Smooth muscle cell of the brain vasculature (primary cell): ENCODE measurements around the gene UST.
"Not testable (repeated sequence)": the region's sequence is repeated elsewhere in the genome, so short reads cannot be mapped to it uniquely, and the experiment has no call there.

ENCODE experiments used
- DNase-seq: peaks from one replicate; pipeline ENCODE4 v3.0.0-alpha.2; 2012; ENCODE audit warnings: low read depth, low spot score

UST gene

DNA sequence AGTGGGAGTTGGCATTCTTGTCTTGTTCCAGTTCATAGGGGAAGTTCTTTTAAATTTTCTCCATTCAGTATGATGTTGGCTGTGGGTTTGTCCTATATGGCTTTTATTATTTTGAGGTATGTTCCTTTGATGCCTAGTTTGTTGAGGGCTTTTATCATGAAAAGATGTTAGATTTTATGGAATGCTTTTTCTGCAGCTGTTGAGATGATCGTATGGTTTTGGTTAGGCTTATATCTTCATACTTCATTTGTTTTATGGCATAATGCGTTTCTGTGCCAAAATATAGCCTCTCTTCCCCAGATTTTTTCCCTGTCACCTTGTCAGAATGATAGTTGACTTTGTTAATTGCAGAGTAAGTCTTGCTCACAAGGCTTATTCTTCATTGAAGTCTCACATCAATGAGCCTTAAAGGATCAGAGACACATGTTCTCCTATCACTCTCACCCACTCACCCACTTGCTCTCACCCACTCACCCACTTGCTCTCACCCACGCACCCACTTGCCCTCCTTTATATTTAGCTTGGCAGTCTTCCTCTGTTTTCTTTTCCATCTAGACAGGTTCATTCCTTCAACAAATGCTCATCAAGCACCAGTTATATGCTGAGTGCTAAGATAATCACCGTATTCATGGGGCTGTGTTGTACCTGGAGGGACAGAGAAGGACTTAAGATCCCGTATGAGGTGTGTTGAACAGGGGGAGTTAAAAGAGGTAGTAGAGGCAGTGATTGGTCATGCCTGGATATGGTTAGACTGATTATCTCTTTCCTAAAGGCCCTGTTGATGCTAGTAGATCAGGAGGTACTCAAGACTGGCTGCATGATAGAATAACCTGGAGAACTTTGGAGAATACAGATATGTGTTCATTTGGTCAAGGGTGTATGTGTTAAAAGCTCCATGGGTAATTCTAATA lies 19.3 kb downstream of the UST start:
- DNase-seq: no peak

DNA sequence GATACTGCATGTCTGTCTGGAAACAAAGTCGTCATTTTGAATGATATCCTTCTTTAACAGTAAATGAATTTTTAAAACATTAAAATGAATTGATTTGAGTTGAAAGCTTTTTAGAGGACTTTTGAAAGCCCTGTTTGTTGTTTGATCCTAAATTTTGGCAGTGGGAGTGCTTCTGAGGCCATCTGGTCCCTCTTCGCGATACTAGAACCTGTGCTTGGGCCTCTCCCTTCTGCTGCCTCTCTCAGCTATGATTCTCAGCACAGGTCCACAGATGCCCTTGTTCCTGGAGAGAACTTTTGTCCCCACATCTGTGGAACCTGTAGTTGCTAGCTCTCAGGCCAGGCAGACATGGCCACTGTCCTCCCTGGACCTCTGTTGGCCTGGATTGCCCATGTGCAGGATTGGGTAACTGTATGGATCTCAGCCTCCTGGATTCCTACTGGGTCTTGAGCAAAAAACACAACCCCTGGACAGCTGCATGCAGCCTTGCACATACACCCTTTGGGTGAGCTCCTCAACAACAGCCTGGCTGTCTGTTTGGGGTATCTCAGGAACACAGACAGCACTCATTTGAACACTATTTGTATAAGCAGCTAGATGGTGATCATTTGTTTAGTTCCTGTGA lies 21.9 kb downstream of the UST start:
- no peak for DNase-seq

DNA sequence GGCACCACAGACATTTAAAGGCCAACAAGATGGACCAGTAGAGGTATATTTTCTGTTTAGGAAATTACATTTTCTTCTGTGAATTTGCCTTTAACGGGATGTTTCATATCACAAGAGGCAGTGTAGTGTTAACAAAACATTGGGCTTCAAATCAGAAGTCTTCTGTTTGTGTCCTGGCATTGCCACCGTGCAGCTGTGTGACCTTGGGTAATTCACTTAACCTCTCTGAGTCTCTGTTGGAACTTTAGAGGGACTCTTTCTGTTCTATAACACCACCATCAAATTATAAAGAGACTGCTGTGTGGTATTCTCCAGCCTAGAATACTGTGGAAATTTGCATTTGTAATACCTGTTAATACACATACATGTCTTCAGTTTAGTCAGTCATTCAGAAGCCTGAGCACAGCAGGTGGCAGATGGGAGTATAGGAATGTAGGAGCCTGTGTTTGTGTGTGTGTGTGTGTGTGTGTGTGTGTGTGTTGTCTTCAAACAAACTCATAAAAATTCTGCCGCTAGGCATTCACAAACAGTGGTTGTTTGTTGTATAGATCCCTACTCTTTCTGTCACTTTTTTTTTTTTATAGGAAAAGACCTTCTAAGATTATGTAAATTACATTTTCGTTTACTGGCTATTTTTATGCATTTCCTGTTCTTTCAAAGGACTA lies 22.6 kb downstream of the UST start:
- DNase-seq: no peak

DNA sequence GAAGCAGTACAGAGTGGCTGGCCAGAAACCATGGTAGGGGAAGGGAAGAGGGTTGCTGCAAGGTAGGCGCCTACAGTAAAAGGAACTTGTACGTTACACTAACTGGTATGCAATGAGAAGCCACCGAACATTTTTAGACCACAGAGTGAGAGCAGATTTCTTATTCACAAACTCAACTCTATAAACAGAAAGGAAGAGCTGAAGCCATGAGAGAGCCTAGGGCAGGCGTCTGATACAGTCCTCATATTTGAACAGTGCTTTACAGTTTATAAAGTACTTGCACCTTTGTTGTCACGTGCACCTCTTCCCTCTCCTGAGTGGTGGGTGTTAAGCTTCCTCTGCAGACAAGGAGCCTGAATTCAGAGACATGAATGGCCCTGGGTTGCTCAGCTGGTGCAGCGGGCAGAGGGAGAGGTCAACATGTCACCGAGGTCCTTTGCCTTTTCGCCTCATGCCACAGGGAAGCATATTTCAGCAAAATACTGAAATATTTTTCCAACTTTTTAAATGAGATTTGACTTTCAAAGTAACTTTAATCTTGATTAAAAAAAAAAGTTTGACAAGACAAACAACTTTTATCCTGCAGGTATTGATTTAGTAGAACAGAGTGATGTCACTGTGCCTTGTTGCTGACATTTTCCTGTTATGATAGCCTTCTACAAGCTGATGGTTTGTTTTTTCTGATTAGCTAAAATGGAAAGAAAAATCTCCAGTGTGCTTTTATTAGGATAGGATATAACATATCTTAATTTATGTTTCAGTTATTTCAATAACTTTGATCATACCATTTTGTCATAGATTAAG lies 23.8 kb downstream of the UST start:
- DNase-seq: no peak

DNA sequence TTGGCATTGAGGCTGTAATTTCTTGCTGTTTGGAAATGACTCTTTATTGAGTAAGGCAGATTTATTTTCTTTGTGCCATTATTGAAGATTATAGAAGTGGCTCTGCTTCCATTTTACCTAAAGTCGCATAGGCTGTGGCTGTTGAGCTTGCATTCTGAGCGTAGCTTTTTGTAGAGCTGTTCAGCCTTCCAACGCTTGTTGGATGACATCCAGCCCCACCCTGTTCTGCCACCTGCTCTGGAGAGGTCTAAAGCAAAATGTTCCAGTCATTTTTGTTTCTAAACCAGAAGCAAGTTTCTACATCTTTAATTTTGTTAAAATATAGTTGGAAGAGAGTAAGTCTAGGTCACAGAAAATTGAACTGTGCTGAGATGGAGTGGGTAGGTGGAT lies 24.4 kb downstream of the UST start:
- DNase-seq: no peak

DNA sequence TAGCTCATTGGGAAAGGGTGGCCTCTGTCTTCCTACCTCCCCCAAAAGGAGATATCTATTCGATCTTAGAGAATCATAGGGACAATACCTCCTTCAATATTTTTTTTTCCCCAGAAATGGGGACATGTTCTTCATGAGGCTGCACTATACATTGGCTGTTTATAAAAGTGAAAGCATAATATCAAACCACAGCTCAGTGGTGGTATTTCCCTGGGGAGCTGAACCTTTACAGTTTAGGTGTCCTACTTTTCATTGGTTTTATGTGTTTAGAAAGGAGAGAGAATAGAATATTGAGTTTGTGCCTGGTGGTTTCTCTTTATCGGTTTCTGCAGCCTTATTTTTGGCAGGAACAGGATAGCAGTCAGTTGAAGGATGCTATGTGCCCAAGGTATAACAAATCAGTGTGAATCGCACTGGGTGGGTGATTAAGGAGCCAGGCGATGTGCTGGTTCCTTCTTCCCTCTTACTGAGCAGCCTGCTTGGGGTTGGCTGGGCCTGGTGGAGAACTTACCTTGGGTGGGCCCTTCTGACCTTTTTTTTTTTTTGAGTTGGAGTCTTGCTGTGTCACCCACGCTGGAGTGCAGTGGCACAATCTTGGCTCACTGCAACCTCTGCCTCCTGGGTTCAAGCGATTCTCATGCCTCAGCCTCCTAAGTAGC lies 25.2 kb downstream of the UST start:
- no peak for DNase-seq

DNA sequence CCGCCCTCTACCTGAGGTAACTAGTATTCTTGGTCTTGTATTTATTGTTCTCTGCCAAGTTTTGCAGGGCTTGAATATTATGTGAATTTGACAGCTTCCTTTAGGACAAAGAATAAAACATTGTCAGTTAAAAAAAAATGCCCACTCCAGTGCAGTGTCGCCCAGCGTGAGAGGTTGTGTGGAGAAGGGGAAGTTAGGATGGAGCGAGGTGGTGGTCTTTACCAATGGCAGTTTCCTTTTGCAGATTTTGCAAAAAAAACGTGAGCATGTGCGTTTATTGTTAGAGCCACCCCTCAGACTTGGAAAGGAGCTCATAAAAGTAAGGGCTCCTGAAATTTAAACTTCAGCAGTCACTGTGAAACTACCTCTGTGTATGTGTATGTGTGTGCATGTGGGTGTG lies 28.3 kb downstream of the UST start:
- no peak for DNase-seq

DNA sequence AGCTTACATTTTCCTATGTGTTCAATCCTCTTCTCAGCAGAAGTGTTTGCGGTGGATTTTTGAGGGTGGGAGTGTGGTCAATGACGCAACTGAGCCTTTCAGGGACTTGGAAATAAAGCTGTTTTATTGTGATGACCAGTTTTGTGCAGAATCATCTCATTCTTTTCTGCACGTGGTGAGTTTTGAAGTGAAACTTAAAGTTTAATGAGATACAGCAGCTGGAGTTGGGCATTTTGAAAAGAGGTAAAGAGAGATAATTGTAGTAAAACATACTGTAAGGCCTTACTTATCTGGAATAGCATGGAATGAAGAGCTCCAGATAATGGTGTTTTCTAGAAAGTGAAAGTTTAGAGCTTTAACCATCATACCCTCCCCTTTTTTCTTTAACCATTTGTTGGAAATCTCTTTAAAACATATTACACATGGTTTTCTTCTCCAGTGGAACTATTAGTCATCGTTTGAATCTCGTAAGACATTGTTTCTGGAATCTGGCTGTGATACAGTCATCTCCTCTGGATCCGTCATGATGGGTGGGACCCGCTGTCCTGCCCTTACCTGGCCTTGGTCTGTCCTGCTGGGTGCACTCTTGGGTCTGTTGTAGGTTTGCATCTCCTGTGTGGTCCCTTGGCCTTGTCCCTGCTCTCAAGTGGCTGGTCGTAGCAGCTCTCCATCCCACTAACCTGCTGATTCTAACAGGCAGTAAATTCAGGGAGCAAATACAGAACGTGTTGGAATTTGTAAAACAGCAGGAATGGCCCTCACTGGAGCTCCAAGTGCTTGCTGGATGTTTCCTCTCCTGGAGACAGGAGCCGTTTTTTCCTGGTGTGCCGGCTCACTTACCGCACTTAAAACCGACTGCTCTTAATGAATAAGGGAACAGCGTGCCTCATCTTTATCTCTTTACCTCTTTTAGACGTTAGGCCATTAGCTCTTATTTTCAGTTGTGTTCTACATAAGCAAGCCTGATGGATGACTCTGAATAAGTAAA lies 29.8 kb downstream of the UST start:
- no peak for DNase-seq

DNA sequence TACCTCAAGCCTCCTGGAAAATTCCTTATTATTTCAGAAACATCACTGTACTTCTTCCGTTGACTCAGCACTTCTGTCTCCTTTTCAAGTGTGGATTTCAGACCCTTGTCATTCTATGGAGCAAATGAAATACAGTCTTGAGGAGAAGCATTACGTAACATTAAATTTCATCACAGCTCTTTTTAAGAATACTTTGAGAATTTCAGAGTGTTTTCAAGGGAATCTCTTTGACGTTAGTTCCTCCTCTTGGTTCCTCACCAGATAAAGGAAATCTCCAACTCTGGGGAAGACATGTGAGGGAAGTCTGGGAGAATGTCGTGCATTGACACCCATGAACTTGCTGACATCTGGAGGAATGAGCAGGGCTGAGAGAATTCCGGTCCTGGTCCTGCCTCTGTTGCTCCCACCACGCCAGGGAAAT lies 32.3 kb downstream of the UST start:
- DNase-seq: no peak

DNA sequence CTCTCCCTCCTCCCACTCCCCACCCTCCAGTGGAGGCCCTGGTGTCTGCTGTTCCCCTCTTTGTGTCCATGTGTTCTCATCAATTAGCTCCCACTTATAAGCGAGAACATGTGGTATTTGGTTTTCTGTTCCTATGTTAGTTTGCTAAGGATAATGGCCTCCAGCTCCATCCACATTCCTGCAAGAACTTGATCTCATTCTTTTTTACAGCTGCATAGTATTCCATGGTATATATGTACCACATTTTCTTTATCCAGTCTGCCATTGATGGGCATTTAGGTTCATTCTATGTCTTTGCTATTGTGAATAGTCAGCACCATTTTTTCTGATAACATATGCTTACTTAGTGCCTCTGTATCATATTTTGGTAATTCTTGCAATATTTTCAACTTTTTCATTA lies 33.6 kb downstream of the UST start:
- not testable (repeated sequence) for DNase-seq

DNA sequence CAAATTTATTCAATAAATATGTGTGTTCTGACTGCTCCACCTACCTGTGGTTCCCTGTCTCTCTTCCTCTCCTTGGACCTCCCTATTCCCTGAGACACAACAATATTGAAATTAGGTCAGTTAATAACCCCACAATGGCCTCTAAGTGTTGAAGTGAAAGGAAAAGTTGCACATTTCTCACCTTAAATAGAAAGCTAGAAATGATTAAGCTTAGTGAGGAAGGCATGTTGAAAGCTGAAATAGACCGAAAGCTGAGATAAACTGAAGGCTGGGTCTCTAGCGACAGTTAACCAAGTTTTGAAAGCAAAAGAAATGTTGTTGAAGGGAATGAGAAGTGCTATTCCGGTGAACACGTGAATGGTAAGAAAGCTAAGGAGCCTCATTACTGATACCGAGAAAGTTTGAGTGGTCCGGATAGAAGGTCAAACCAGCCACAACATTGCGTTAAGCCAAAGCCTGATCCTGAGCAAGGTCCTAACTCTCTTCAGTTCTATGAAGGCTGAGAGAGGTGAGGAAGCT lies 34.1 kb downstream of the UST start:
- DNase-seq: no peak

DNA sequence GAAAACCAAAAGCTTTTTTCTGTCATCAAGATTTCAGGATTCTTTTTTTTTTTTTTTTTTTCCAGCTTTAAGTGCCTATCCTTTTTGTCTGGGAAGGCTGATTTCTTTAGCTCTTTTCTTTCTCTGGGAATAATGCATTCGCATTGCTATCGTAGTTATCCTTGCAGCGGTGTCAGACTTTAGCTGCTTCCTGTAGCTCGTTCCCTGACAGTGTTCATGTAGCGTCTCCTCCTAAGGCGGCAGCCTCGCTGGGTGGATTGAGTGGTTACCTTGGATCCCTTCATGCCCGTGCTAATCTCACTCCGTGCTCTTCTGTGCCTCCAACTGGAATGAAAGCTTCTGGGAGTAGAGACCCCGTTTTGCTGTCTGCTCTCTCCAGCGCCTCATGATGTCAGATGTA lies 43.1 kb downstream of the UST start:
- no peak for DNase-seq

DNA sequence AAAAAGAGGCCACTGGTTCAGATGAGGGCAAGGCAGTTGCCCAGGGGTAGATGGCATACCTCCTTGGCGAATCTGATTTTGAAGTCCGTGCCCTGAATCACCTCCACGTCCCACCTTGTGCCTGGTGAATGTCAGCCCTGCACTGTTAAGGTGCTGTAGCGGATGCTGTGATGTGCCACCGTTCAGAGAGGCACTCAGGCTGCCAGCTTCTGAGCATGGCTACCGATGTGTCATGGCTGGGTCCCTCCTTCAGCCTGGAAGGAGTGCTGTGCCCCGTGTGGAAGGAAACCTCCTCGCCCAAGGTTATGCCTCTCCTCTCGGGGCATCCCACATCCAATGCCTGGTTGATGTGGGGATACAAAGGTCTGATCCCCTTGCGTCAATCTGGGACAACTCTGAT lies 43.6 kb downstream of the UST start:
- no peak for DNase-seq

DNA sequence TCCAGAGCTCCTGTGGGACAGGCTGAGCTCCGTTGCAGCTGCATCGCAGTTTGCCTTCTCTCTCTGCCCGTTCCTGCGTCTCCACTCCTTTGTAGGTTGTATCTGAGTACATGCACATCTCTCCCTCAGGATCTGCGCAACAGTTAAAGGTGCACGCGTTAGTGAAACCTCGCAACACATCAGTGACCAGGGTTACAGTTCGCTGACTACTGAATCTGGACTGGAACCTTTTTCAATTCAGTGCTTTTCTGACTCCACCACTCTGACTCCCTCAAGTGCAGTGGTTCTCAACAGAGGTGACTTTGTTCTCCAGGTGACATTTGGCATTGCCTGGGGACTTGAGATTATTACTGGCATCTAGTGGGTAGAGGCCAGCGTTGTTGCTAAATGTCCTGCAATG lies 44.0 kb downstream of the UST start:
- DNase-seq: no peak

DNA sequence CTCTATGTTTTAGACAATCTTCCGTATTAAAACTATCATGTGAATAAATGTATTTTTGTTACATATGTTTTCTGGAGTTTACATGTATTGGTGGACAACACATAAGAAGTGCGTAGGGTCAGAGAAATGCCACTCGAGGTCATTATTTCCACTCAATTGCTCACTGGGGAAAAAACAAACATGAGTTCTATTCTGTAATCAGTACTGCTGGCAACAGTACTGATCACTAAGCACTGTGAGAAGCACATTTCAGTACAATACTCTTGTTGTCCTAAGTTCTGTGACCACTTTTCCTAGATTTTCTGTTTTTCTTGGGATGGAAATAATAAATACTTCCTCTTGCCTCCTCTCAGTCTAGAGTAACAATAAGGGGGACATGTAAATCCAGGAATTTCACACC lies 44.5 kb downstream of the UST start:
- DNase-seq: no peak

DNA sequence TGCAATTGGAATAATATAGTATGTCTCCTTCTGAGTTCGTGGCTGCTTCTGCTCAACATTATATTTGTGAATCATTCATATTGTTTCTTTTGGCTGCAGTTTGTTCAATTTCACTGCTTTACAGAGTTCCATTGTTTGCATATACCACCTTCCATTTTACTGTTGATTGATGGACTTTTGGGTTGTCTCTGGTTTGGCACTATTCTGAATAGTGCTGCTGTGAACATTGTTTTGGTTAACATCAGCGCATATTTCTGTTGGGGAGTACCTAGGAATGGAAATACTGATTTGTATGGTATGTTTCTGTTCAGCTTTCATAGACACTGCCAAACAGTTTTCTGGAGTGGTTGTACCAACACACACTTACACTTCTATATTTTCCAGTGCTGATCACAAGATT lies 46.9 kb downstream of the UST start:
- DNase-seq: no peak

DNA sequence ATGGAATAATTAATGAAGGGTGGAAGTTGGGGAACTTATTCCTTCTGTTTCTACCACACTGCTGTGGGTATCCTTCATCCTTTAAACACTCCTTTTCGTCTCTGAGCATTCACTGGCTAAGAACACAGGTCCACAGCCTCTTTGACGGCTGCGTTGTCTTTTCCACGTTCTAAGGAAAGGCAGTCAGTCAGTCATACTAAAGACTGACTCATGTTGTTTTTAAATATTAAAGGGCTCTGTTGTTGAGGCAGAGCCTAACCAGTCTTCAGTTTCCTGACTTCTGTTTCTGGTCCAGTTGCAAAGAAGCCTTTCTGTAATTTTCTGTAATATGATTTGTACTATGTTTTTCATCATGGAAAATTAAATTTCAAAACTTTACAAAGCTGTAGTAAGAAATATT lies 48.0 kb downstream of the UST start:
- DNase-seq: no peak

DNA sequence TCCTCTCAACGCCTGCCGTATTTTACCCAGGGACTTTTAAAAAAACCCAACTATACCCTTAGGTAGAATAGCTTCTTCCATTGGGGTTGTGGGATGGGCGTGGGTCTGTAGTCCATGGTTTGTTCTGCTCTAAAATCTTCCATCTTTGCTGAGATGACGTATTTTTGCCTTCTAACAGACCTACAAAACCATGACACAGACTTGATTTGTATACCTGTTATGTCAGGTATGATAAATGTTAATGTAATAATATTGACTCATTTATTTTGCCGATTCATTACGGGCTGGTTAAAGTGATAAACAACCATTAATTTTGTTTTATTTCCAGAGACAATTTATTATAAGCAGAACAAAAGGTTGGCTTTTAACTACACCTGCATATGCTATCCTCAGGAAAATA lies 48.7 kb downstream of the UST start:
- DNase-seq: no peak

DNA sequence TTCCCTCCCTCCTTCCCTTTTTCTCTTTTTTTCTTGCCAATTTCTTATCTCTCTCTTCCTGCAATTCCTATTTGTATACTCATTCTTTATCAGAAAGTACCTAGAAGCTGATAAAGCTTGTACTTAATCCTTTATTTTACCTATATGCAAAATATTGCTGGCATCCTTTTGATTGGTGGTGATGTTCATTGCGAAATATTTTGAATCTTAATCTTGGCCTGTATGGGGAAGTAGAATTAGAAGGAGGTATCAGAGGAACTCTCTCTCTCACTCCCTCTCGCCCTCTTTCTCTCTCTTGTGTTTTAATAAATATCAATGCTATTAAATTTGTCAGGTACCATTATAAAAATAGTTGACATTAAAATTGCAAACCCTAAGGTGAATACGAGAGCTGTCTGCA lies 52.8 kb downstream of the UST start:
- DNase-seq: no peak

DNA sequence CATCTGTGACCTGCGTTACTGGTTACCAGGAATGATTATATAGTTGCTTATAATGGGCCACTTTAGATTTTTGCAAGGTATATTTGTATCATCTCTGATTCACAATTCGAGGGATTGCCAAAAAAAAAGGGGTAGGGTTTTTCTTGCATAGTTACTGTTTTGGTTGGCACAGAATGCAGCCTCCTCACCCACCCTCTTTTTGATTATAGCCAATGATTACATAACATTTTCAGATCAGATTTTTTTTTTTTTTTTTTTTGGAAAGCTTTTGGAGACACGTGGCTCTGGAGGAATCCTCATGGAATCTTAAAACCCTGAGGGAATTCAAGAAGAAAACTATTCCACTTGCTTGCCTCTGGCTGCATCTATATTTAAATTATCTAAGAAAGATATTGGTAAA lies 53.7 kb downstream of the UST start:
- DNase-seq: no peak
